Measurements from ENCODE around the gene CNDP2.

DNA sequence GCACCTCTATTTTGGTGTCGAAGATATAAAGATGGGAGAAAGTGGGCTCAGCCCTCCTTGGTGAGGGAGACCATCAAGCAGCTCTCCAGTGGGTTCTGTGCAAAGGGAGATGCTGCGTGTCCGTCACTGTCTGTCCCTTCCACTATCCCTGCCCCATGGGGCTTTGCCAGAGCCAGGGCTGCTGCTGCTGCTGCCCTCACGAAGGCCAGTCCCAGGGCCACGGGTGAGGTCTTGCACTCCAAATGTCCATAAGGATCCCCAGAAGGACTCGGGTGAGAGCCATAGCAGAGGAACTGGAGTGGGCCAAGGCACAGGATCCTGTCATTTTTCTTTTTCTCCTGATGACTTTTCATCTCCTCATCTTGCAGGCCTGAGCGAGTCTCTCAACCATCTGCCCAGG, 35.3 kb upstream of the CNDP2 start:
- TF ChIP-seq, protein P1, sequence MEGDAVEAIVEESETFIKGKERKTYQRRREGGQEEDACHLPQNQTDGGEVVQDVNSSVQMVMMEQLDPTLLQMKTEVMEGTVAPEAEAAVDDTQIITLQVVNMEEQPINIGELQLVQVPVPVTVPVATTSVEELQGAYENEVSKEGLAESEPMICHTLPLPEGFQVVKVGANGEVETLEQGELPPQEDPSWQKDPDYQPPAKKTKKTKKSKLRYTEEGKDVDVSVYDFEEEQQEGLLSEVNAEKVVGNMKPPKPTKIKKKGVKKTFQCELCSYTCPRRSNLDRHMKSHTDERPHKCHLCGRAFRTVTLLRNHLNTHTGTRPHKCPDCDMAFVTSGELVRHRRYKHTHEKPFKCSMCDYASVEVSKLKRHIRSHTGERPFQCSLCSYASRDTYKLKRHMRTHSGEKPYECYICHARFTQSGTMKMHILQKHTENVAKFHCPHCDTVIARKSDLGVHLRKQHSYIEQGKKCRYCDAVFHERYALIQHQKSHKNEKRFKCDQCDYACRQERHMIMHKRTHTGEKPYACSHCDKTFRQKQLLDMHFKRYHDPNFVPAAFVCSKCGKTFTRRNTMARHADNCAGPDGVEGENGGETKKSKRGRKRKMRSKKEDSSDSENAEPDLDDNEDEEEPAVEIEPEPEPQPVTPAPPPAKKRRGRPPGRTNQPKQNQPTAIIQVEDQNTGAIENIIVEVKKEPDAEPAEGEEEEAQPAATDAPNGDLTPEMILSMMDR (IDR thresholded peaks at IDR 0.05): no peak
- TF ChIP-seq POLR2AphosphoS5 (IDR thresholded peaks at IDR 0.05; ENCODE audit: low read depth, low read length): no peak
- TF ChIP-seq TCF7L2 (IDR thresholded peaks at IDR 0.05; ENCODE audit: low read depth, low read length): no peak

Measured in Panc1 (cell line).